ENCODE measurements around the gene DNHD1.

DNHD1 gene

GRCh38 chr11:6538456-6538855 is 41.4 kb downstream of the DNHD1 start:
- no peak for DNase-seq (ENCODE audit: low spot score)

DNA sequence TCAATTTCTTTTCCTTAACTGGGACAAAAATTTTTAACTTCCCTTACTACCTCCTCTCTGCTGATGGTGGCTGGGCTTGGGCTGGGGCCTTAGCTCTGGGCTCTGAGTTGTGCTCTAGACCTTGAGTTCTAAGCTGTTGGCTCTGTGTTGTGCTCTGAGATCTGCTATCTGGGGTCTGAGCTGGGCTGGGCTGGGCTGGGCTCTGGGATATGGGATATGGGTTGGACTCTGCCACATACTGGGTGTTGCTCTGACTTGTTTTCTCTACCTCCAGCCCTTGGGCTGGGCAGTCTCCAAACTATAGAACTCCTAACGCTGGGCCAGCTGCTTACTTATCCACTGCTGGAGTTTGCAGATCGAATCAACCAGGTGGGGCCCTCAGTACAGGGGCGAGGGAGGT is 41.9 kb downstream of the DNHD1 start:
- DNase-seq (ENCODE audit: low spot score) = no peak

- no peak for DNase-seq (ENCODE audit: low spot score)
Observed at GRCh38 chr11:6539748-6540268, 42.7 kb downstream of the DNHD1 start.

DNA sequence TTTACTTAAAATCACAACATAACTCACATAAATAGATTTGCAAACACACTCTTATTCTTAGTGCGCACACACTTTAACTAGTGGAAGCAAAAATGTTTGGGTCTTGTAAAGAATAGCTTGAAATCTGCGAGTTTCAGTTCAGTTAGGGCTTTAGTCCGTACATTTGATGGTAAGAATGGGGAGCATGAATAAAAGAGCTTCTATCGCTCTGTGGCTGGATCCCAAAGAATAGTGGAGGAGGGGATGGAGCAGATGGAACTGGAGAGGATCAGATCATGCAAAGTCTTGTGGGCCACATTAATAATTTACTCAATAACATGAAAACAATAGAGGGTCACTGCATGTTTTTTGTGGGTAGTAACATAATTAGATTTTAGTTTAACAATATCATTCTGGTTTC is 44.3 kb downstream of the DNHD1 start:
- DNase-seq (ENCODE audit: low spot score) = peak; percentile 13

DNA sequence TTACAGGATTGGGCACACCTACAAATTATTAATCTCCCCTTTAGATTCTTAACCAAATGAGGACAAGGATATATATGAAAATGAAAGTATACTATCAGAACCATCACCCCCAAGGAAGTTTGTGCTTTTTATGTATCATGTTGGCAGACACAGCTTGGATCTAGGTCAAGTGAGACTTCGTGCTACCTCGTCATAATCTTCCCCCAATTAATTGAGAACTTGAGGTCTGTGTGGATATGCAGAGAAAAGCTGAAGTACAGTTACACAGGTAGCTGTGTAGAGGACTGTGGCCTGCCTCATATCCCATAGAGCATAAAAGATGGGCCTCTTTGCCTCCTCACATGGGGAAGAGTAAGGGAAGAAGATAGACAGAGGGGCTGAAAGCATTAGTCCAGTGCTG is 45.6 kb downstream of the DNHD1 start:
- no peak for DNase-seq (ENCODE audit: low spot score)

- no peak for DNase-seq (ENCODE audit: low spot score)
Observed at GRCh38 chr11:6544921-6545850, 48.1 kb downstream of the DNHD1 start.

GRCh38 chr11:6545917-6546605 is 49.0 kb downstream of the DNHD1 start:
- peak; percentile 28 for DNase-seq (ENCODE audit: low spot score)

DNA sequence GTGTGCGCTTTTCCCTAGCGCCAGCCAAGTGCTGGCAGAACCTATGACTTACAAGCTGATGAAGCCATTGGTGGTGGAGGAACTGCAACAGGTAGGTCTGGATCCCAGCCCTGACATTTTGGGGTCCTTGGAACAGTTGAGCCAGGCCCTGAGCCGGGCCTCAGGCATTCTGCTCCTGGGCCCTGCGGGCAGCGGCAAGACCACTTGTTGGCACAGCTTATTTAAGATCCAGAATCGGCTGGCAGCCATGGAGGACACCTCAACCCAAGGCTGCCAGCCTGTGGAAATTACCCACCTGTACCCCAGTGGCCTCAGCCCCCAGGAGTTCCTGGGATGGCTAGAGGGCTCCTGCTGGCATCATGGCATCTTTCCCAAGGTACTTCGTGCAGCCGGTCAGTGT is 49.7 kb downstream of the DNHD1 start:
- DNase-seq (ENCODE audit: low spot score) = no peak

GRCh38 chr11:6547177-6547576 is 50.1 kb downstream of the DNHD1 start:
- no peak for DNase-seq (ENCODE audit: low spot score)

- no peak for DNase-seq (ENCODE audit: low spot score)
Observed at GRCh38 chr11:6548121-6548520, 51.0 kb downstream of the DNHD1 start.

DNA sequence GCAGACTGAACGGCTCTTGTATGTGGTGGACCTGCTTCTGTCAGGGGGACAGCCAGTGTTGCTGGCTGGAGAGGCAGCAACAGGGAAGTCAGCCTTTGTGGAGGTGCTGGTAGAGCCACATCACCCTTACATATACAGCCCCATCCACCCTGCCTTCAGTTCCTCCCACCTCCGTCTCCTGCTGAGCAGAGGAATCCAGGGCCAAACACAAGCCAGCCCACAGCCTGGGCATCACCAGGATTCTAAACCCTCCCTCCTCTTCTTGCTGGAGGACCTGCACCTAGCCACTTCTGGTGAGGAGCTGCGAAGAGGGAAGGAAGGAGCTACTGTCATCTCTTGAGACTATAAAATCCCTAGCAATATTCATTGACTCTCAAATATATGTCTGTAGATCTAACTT is 51.6 kb downstream of the DNHD1 start:
- no peak for DNase-seq (ENCODE audit: low spot score)

DNA sequence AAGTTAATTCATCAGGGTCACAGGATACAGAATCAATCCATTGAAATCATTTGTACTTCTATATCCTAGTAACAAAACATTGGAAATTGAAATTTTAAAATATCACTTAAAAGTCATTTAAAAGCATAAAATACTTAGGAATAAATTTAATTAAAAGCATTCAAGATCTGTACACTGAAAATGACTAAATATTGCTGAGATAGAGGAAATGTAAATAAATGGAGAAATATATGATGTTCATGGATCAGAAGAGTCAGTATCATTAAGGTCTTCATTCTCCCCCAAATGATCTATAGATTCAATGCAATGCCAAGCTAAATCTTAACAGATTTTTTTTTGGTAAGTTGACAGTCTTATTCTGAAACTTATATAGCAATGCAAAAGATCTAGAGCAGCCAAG is 56.6 kb downstream of the DNHD1 start:
- DNase-seq (ENCODE audit: low spot score) = no peak

GRCh38 chr11:6554828-6555706 is 58.0 kb downstream of the DNHD1 start:
- DNase-seq (ENCODE audit: low spot score) = no peak

GRCh38 chr11:6556139-6556949 is 59.3 kb downstream of the DNHD1 start:
- no peak for DNase-seq (ENCODE audit: low spot score)

DNA sequence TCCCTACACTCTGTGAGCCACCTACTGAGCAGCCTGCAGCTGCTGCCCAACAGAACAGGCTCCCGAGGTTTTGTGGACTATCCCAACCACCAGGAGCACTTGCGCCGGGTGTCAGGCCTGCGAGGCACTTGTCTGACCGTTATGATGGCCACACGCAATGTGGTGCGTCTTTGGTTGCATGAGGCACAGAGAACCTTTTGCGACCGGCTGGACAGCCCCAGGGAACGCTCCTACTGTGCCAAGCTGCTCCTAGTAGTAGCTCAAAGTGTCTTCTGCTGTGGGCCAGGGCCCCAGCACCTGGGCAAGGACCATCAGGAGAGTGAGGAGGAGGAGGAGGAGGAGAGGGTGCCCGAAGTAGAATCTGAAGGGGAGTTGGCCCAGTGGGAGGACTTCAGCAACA is 60.0 kb downstream of the DNHD1 start:
- no peak for DNase-seq (ENCODE audit: low spot score)

DNA sequence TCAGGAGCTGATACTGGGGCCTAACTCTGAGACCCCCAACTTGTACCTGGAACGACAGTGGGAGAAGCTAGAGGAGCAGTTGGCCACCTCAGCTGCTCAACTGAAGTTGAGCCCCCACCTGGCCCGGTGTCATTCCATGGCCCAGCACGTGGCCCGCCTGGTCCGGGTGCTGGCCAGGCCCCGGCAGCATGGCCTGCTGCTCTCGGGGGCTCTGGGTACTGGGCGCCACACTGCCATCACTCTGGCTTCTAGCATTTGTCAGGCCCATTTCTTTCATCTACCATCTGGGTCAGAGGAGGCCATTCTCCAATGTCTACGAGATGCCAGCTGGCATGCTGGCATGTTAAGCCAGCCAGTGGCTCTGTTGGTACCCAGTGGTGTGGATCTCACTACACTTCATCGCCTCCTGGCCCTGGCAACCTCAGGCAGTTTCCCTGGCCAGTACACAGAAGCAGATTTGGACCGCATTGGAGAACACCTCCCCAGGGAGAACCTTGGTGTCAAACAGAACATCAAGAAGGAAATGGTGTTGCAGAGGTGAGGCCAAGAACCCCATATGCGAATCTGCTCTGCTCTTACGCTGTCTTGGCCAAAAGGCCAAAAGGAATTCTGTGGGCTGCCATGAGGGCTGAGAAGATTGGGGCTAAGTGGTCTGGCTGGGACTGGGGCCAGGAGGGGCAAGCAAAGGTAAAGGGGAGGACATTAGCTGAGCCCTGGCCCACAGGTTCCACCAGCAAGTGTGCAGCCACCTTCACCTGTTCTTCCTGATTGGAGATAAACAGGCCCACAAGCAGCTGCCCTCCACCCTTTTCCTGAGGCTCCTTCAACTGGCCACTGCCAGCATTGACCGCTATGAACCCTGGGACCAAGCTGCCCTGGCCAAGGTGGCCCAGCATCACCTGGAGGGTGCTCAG is 60.9 kb downstream of the DNHD1 start:
- no peak for DNase-seq (ENCODE audit: low spot score)

GRCh38 chr11:6559369-6559768 is 62.3 kb downstream of the DNHD1 start:
- no peak for DNase-seq (ENCODE audit: low spot score)

GRCh38 chr11:6561288-6561687 is 64.2 kb downstream of the DNHD1 start:
- no peak for DNase-seq (ENCODE audit: low spot score)

DNA sequence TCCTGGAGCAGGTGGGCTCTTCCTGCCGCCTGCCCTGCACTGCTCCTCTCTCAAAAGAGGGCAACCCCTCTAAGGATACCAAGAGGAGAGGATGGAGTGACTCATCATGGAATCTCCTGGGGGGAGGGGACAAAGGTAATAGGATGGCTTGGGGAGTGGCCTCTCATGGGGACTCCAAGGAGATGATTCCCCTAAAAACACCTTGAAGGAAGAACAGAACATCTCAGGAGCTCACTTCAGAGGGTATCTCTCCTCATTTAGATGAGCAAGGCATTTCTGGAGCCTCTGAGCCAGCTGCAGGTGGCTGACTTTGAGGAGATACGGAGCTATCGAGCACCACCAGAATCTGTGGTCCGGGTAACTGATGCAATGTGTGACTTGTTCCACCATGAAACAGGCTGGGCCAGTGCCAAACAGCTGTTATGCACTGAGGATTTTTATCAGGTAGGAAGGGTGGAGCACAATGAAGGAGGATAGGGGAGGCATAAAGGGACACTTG is 66.1 kb downstream of the DNHD1 start:
- DNase-seq (ENCODE audit: low spot score) = no peak

GRCh38 chr11:6563667-6564066 is 66.6 kb downstream of the DNHD1 start:
- DNase-seq (ENCODE audit: low spot score) = no peak

All from putamen (tissue), 1 donor.